ENCODE results near the gene TREML2.
A peak's percentile ranks its signal among the peaks of the same experiment; 100 is the strongest.

The TREML2 gene

DNA sequence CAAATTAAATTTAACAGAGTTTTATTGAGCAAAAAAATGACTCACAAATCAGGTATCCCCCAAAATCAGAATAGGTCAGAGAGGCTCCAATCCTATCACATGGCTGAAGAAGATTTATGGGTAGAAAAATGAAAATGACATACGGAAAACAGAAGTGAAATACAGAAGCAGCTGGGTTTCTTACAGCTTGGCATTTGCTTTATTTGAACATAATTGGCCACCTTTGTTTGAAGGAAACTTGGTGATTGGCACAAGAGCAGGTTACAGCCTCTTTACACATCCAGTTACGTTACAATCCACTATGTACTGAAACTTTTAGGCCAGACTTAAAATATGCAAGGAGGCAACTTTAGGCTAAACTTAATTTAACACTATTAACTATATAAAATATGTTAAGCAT lies 26.3 kb downstream of the TREML2 start:
- peak; percentile 87 for DNase-seq

DNA sequence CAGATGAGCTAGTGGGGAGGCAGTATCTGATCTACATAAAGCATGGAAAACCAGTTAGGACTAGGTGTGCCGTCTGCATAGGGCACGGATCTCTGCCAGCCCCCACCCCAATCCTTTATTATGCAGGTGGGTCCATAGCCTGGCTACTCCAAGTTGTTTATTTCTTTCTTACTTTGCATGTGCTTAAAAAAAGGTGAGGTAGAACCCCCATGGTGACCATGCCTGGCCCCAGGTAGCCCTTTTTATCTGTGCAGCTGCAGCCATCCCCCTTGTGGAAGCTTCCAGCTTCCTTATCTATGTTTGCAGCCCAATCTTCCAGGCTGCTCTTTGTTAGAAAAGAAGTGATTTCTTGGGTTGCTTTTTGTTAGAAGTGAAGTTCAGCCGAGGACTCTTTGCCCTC lies 29.0 kb downstream of the TREML2 start:
- DNase-seq: no peak

DNA sequence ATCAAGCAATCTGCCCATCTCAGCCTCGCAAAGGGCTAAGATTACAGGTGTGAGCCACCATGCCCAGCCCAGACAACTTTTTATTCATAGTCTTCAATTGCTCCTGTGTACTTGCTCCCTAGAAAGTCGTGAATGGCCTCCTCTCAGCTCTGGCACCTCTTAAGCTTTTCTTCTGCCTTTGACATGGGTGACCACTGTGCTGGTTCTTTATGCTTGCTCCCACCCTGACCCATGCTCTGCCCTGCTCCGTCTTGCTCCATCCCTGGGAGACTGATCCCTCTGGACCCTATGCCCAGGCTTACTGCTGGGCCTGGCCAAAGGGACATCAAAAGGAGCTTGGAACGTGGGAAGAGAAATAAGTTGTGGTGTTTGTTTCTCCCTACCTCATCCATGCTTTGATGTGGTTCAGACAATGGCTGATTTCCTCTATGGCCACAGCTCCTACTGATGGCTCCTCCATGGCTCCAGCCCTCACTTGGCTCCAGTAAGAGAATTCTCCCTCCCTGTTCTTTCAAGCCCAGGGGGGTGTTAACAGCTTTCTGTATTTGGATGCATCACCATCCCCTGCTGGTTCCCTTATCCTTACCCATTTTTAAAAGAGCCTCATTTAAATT lies 30.3 kb downstream of the TREML2 start:
- no peak for DNase-seq

DNA sequence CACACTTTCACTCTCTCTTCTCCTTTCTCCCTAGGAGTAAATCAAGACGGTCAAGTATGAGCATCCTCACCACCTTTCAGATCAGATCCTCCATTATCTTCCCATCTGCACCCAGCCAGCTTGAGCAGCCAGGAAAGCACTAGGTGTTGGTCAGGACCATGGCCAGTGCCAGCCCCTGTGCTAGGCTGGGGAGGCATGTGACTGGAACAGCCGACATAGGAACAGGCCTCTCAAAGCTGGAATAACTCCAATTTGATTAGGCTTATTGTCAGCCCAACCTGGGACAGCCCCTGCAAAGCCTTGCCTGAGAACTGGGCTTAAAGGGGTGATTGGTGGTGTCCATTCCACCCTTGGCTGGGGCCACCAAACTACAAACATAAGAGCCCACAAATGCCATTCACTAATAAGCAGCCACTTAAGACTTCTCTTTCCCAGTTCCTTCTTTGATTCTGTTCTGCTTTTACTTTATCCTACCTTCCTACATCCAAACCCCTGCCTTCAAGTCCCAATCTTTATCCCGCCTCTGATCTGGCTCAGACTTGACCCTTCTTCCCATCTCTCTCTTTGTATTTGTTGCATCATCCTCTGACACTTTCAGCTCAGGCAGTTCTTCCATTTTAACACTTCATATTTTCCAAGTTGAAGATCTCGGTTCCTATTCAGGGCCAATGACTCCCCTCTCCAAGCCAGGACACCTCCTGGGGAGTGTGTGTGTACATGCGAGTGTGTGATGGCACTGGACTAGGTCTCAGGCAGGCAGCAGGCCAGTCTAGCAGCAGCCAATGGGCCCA lies 33.6 kb downstream of the TREML2 start:
- DNase-seq: peak; percentile 27

DNA sequence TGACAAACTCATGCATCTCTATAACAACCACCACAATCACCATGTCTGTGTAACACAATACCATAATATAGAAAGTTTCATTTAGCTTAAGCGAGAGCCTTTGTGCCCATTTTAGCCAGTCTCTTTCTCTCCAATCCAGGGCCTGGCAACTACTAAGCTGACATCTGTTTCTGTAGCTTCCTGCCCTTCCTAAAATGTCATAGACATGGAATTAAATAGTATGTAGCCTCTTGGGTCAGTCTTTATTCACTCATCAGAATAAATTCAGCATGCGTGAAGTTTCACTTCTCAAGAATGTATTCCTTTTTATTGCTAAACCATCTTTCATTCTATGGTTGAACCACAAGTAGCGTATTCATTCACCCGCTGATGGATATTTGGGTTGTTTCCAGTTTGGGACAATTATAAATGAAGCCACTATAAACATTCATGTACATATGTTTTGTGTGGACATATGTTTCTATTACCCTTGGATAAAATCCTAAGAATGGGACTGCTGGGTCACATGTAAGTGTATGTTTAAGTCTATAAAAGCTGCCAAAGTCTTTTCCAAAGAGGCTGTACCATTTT lies 36.3 kb downstream of the TREML2 start:
- DNase-seq: peak; percentile 75

GRCh38 chr6:41163419-41163717 lies 37.6 kb downstream of the TREML2 start:
- no peak for DNase-seq

DNA sequence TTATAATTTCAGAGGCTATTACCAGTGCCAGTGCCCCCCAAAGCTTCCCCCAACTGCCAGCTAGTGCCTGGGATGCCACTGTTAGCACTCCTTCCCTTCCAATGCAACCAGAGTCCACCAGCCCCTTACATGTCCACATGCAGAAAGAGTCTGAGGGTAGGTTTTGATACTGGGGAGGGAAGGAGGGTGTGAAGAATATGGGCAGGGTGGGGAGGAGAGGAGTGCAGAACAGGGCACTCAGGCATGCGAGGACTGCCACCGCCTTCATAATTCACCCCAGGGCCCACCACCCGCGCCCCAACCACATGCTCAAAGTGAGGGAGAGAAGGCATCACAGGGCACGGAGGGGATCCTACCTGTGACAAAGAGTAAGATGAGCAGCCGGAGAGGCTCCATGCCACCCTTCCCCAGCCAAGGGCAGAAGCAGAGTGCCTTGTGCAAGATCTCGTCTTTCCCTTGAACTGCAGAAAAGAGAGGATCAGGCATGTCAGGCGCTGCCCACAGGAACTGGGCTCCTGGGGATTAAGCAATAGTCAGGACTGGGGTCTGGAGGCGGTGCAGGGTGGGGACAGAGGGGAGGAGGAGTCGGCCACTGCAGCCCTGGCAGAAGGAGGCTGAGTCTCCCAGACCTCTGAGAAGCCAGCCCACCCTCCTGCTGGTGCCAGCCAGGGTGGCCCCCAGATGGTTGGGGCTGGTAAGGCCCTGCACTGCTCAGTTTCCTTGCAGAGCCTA lies 38.1 kb downstream of the TREML2 start, which contains the start of gene TREM2:
Gene TREM2, minus strand, starts transcription at position 430 of the 732 bp plus-strand sequence. Its CDS starts 34 bp downstream, at position 396.
- peak; percentile 45 for DNase-seq

GRCh38 chr6:41161851-41162552 lies 38.9 kb downstream of the TREML2 start:
- peak; percentile 57 for DNase-seq

DNA sequence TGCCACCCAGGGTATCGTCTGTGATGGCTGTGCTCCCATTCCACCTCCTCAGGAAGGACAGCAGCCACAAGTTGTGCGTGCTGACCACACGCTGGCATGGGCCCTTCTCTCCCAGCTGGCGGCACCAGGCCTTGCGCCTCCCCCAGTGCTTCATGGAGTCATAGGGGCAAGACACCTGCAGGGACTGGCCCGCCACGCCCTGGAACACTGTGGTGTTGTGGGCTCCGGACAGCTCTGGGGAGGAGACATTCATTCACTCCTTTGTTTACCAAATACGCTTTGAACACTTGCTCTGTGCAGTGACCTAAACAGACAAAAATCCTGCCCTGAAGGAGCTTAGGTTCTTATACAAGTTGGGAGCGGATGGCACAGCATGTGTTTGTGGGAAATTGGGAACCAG lies 39.6 kb downstream of the TREML2 start:
- DNase-seq: no peak

DNA sequence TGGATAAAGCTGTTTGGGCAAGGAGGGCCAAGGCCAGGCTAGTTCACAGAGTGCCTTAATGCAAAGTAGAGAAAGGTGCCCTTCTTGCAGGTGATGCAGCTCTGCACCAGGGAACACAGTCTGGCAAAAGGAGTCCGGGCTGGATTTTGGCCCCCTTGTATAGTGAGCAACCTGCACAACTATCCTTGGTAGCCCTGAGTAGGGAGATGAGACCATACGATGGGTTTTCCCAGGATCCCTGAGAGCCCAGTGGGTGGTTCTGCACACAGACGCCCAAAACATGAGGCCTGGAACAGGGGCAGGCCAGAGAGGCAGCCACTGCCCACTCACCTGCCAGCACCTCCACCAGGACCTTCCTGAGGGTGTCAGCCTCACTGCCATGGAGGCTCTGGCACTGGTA lies 40.0 kb downstream of the TREML2 start:
- DNase-seq: no peak

GRCh38 chr6:41159415-41160082 lies 41.4 kb downstream of the TREML2 start:
- no peak for DNase-seq

DNA sequence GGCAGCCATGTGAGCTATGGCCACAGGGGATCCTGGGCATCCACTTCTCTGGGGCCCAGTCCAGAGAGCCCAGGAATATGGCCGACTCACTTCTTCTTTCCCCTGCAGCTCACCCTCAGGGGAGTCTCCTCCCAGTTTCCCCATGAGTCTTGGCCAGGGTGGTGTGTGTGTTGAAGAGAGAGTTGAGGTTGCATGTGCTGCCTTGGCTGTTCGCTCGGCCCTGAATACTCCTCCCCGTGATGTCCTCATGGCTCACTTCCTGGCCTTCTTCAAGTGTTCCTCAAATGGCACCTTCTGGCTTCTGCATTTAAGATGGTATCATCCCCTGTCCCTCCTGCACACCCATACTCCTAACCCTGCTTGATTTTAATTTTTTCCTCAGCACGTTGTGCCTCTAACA lies 43.6 kb downstream of the TREML2 start:
- DNase-seq: peak; percentile 67

DNA sequence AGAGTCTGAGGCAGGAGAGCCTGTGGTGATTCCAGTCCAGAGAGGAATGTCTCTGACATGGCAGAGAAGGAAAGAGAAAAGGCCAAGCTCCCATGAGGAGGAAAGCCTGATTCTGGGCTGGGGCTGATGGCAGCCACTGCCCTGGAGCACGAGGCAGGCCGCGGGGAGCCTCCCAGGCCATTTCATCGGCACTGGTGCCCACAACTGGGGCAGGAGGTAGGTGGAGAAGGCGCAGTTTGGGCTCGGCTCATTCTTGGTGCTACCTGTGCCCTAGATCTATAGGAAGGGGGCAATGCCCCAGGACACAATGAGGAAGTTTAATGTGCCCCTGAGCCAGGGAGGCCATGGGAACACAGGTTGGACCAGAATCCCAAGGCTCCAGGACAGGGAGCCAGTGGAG lies 44.2 kb downstream of the TREML2 start:
- no peak for DNase-seq

GRCh38 chr6:41156001-41156400 lies 44.9 kb downstream of the TREML2 start:
- DNase-seq: no peak

- DNase-seq: no peak
These were observed 45.7 kb downstream of the TREML2 start for GRCh38 chr6:41155132-41155805.

GRCh38 chr6:41153992-41154625 lies 46.8 kb downstream of the TREML2 start, which contains the start of gene TREML1:
TSS of gene TREML1 (minus strand) at chr6:41154347. CDS start at chr6:41154288, 59 bp downstream.
- no peak for DNase-seq

DNA sequence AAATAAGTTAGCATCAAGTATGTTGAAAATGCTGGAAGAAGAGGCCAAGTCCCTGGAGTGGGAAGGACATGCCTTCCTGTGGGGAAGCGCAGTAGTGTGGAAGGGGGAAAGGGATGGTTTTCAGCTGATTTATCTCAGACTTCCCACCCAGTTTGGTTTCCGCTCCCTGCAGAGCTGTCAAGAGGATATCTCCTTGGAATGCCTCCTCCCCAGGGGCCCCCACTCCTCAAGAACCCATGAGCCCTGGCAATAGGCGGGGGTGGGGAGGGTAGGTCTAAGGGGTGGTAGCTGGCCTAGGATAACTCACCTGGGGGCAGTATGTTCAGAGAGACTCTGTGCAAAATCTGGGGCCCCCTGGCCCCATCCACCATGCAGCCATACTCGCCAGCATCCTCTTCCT lies 47.5 kb downstream of the TREML2 start:
- DNase-seq: no peak

GRCh38 chr6:41150671-41151070 lies 50.3 kb downstream of the TREML2 start:
- DNase-seq: no peak

DNA sequence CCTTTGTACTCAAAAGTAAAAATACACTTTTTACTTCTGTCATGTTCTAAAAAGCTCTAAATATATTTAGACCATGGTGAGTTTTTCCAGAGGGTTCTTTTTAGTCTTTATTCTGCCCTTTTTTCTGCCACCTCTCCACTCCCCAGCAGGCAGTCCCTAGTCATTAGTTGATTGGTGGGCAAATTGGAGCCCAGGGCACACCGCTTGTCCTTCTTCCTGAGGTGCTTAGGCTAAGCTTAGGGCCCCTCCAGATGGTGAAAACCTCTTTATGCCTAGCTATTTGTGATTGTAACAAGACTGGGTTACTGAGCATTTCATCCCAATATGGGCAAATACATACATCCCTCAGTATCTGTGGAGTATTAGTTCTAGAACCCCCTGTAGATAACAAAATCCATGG lies 53.0 kb downstream of the TREML2 start:
- DNase-seq: no peak

Data from MV-4-11 (cell line).